ENCODE measurements around the gene RPA1. TPM values are rescaled to one million over a fixed set of nuclear protein-coding genes. Genes with fewer than 3 reads are reported as not detected.
"Not testable (repeated sequence)": the region's sequence is repeated elsewhere in the genome, so short reads cannot be mapped to it uniquely, and the experiment has no call there.

RPA1 gene
- polyA plus RNA-seq, 1 experiment = 67.9 TPM

DNA sequence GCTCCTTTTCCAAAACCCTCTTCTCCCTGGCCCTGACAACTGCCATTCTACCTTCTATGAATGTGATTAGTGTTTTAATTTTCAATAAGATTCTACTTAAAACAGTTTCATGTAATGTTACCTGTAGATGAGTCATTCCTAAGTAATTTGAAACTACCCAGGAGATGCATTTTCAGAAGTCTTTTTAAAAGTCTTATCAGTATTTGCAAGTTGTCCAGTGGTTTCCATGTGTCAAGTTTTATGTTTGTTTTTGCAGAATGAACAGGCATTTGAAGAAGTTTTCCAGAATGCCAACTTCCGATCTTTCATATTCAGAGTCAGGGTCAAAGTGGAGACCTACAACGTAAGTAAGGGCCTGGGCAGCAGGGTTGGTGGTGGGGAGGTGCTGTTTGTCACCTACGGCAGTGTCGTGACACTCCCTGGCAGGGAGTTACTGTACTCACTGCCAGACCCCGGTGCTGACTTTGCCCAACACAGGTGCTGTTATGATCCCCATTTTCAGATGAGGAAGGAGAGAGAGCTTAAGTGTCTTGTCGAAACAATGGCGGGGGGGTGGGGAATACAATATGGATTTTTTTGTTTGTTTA lies 65.0 kb downstream of the RPA1 start:
- DNase-seq (ENCODE audit: low read depth) = no peak
- Histone ChIP-seq H3K4me3 (ENCODE audit: low read depth, low read length) (no peak overlapping the region), H3K27me3 (ENCODE audit: control insufficient read depth, insufficient read depth, low read length) (no peaks in the 10 kb centered on the region), H3K36me3 (ENCODE audit: control insufficient read depth, insufficient read depth, low read length) (peaks cover 12% of the 10 kb centered on the region)
- TF ChIP-seq, protein P1, sequence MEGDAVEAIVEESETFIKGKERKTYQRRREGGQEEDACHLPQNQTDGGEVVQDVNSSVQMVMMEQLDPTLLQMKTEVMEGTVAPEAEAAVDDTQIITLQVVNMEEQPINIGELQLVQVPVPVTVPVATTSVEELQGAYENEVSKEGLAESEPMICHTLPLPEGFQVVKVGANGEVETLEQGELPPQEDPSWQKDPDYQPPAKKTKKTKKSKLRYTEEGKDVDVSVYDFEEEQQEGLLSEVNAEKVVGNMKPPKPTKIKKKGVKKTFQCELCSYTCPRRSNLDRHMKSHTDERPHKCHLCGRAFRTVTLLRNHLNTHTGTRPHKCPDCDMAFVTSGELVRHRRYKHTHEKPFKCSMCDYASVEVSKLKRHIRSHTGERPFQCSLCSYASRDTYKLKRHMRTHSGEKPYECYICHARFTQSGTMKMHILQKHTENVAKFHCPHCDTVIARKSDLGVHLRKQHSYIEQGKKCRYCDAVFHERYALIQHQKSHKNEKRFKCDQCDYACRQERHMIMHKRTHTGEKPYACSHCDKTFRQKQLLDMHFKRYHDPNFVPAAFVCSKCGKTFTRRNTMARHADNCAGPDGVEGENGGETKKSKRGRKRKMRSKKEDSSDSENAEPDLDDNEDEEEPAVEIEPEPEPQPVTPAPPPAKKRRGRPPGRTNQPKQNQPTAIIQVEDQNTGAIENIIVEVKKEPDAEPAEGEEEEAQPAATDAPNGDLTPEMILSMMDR (IDR thresholded peaks at IDR 0.05; ENCODE audit: insufficient read depth, low read depth, low read length) = no peak
- CTCF ChIA-PET = interaction anchor here (0.6 to 2.4 kb wide), 4 partner anchors 11 to 174 kb away, joined by 3 to 5 read pairs (median 4); no protein-coding TSS in a partner anchor
- POLR2A ChIA-PET = no interaction called here

DNA sequence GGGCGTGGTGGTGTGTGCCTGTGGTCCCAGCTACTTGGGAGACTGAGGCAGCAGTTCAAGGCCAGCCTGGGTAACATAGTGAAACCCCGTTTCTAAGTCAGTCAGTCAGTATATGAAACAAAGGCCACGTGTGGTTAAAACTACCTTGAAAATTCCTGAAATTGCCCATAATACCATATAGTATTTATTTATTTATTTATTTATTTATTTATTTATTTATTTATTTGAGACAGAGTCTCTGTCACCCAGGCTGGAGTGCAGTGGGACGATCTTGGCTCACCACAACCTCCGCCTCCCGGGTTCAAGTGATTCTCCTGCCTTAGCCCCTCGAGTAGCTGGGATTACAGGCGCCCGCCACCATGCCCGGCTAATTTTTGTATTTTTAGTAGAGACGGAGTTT lies 65.7 kb downstream of the RPA1 start:
- DNase-seq (ENCODE audit: low read depth); POLR2A ChIA-PET; H3K4me3 ChIP-seq (ENCODE audit: low read depth, low read length); H3K27me3 ChIP-seq (ENCODE audit: control insufficient read depth, insufficient read depth, low read length): not testable (repeated sequence)
- CTCF ChIA-PET = interaction anchor here (0.7 to 2.4 kb wide), 4 partner anchors 13 to 175 kb away, joined by 3 to 8 read pairs (median 5); no protein-coding TSS in a partner anchor
- peaks cover 12% of the 10 kb centered on the region for H3K36me3 ChIP-seq (ENCODE audit: control insufficient read depth, insufficient read depth, low read length)

DNA sequence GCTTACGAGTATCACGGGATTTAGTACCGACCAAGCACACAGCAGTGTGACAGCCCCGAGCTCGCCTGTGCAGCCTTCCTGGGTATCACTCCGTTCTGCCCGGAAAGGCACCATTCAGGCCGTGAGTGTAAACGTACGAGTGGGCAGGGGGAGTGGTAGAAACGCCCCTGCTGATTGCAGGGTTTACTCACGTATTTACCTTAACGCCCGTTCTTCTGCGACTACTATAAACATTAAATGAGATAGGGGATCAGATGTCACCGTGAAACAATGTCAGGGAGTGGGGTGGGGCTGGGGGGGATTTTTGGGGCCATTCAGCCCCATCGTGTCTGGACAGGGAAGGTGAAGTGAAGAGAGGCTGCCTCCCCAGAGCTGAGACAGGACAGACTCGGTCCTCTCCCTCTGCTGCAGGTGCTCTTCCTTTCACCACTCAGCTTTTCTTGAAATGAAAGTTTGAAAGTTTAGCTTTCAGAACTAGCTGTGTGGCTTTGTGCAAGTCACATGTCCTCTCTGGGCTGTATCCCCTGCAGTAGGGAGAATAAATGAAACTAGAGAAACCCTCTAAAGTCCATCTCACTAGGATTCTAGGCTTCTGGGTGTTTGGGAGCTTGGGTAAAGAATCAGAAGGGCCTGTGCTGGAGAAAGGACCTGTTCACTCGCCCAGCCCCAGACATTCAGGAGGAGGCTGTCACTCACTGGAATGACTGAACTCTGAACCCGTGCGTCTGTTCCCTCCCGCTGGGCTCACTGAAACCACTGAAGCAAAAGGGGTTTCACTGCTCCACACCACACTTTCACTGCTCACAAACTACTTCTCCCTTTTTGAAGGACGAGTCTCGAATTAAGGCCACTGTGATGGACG lies 66.7 kb downstream of the RPA1 start:
- POLR2A ChIA-PET = no interaction called here
- Histone ChIP-seq H3K27me3 (ENCODE audit: control insufficient read depth, insufficient read depth, low read length) (no peaks in the 10 kb centered on the region), H3K36me3 (ENCODE audit: control insufficient read depth, insufficient read depth, low read length) (peaks cover 11% of the 10 kb centered on the region), H3K4me3 (ENCODE audit: low read depth, low read length) (no peak overlapping the region)
- DNase-seq (ENCODE audit: low read depth) = no peak
- CTCF ChIA-PET = interaction anchor here (0.6 to 2.4 kb wide), 6 partner anchors 13 to 176 kb away, joined by 4 to 8 read pairs (median 5); partner anchors contain the start of gene OVCA2
- TF ChIP-seq, protein P1 (IDR thresholded peaks at IDR 0.05; ENCODE audit: insufficient read depth, low read depth, low read length) = no peak

DNA sequence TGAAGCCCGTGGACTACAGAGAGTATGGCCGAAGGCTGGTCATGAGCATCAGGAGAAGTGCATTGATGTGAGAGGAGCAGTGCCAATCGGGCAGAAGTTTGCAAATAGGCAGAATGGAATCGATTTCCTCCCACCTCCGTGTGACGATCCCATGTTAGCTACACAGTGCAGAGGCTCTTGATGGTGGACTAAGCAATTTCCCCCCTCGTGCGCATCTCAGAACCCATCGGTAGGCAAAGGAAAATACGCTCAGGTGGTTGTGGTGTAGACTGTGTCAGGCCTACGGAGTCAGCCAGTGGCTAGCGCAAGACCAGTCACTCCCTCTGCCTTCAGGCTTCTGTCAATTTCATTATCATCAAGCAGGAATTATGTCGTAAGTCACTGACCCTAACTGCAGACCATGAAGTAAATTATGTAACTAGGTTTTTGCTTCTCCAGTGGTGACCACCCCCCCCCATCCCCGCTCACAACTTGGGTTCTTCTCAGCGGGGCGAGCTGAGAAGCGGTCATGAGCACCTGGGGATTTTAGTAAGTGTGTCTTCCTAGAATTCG lies 67.4 kb downstream of the RPA1 start:
- no peaks in the 10 kb centered on the region for H3K27me3 ChIP-seq (ENCODE audit: control insufficient read depth, insufficient read depth, low read length)
- CTCF ChIA-PET = interaction anchor here (0.6 to 2.3 kb wide), 4 partner anchors 12 to 145 kb away, joined by 4 to 8 read pairs (median 6); partner anchors contain the start of gene OVCA2
- H3K36me3 ChIP-seq (ENCODE audit: control insufficient read depth, insufficient read depth, low read length) = peaks cover 11% of the 10 kb centered on the region
- TF ChIP-seq, protein P1 (IDR thresholded peaks at IDR 0.05; ENCODE audit: insufficient read depth, low read depth, low read length) = no peak
- POLR2A ChIA-PET = no interaction called here
- no peak overlapping the region for H3K4me3 ChIP-seq (ENCODE audit: low read depth, low read length)
- no peak for DNase-seq (ENCODE audit: low read depth)

DNA sequence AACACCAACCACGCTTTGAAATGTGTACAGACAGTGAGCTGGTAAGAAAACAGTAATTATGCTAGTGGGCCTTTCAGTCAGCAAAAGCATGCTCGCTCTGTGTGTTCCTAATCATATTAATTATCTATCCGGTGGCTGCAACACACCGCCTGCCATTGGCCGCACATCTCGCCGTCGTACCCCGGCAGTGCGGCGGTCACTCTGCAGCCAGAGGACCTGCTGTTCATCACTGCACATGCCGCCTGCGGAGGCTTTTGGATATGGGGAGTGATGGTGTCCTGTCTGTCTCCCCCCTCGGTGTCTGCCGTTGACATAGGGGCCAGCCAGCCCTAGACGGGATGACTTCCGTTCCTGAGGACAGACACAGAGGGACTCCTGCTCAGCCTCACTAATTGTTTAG lies 68.5 kb downstream of the RPA1 start:
- Histone ChIP-seq H3K27me3 (ENCODE audit: control insufficient read depth, insufficient read depth, low read length) (no peaks in the 10 kb centered on the region), H3K4me3 (ENCODE audit: low read depth, low read length) (no peak overlapping the region), H3K36me3 (ENCODE audit: control insufficient read depth, insufficient read depth, low read length) (peaks cover 11% of the 10 kb centered on the region)
- ChIA-PET POLR2A (no interaction called here), CTCF (no interaction called here)
- no peak for DNase-seq (ENCODE audit: low read depth)
- TF ChIP-seq, protein P1 (IDR thresholded peaks at IDR 0.05; ENCODE audit: insufficient read depth, low read depth, low read length) = no peak

Data from BJ (cell line).